GM12878 (cell line): ENCODE data around the gene CCDC201. TPM values are rescaled to one million over a fixed set of nuclear protein-coding genes. Genes with fewer than 3 reads are reported as not detected.

ENCODE experiments used
- ATAC-seq: fragments of 200-7000 bp; cut with Tn5 transposase; 3 replicates; pipeline ENCODE4 v1.9.1; 2020; ENCODE audit warnings: mild to moderate bottlenecking, moderate library complexity
- BruUV-seq: library from RNA; stranded (reverse); fragments of 400-500 nt; replicated peaks from 2 replicates; lab custom pipeline; 2021; lab: Mats Ljungman, UMichigan
- CTCF ChIA-PET: fragments of 300-600 bp; sonication (Branson Sonifier 250); formaldehyde crosslinking; extraction: SDS; loops from one replicate; lab custom pipeline; 2021; ENCODE audit warnings: inconsistent platforms; lab: Yijun Ruan, JAX
- POLR2A ChIA-PET: fragments of 350-600 bp; formaldehyde crosslinking; extraction: SDS; loops from one replicate; lab custom pipeline; 2021; ENCODE audit warnings: inconsistent platforms; lab: Charles Lee
- RAD21 ChIA-PET: fragments of 300-600 bp; sonication (Branson Sonifier 250); formaldehyde crosslinking; loops from one replicate; lab custom pipeline; 2023; ENCODE audit warnings: antibody characterized with exemption; ENCODE audit not compliant: unreplicated experiment; lab: Charles Lee
- SMC1A ChIA-PET: fragments of 300-600 bp; sonication (Branson Sonifier 250); formaldehyde crosslinking; loops from one replicate; lab custom pipeline; 2023; ENCODE audit not compliant: unreplicated experiment, uncharacterized antibody; lab: Charles Lee
- DNase-seq: peaks from one replicate; pipeline ENCODE4 v3.0.0-alpha.2; 2011; ENCODE audit warnings: low read depth, low spot score
- FAIRE-seq: peaks from 3 replicates; lab custom pipeline; 2011; peaks lifted over from hg19 to GRCh38; lab: Jason Lieb, UNC
- H2AFZ ChIP-seq: 2 replicates; pipeline ENCODE4 v1.6.0; 2011; ENCODE audit warnings: low read depth, low read length, control low read depth; ENCODE audit not compliant: control insufficient read depth
- H3K27ac ChIP-seq: 2 replicates; pipeline ENCODE4 v1.5.1; 2011; ENCODE audit warnings: control low read depth; ENCODE audit not compliant: control insufficient read depth, insufficient read depth
- H3K27me3 ChIP-seq, 2 experiments: replicated peaks in 1 of 2; 2 replicates each; pipeline versions ENCODE4 v1.6.0 to v1.6.1; 2011; ENCODE audit warnings: low read length in 1 of 2; ENCODE audit not compliant: control insufficient read depth in 2 of 2, insufficient read depth in 2 of 2
- H3K36me3 ChIP-seq, 2 experiments: 2 replicates each; pipeline ENCODE4 v1.5.1; 2011; ENCODE audit warnings: low read length in 1 of 2; ENCODE audit not compliant: control insufficient read depth in 2 of 2, insufficient read depth in 2 of 2
- H3K4me1 ChIP-seq: 2 replicates; pipeline ENCODE4 v1.6.1; 2011; ENCODE audit warnings: mild to moderate bottlenecking, low read length, moderate library complexity, mixed read lengths; ENCODE audit not compliant: control insufficient read depth, insufficient read depth
- H3K4me2 ChIP-seq: 2 replicates; pipeline ENCODE4 v1.6.0; 2011; ENCODE audit warnings: control low read depth; ENCODE audit not compliant: control insufficient read depth, insufficient read depth
- H3K4me3 ChIP-seq: fragments of 200-600 bp; sonication (generic); 2 replicates; pipeline ENCODE4 v1.5.1; 2016
- H3K79me2 ChIP-seq: 2 replicates; pipeline ENCODE4 v1.6.0; 2011; ENCODE audit warnings: low read length; ENCODE audit not compliant: control insufficient read depth, insufficient read depth
- H3K9ac ChIP-seq: 2 replicates; pipeline ENCODE4 v1.8.0; 2011; ENCODE audit warnings: low read length, control low read depth, mixed read lengths; ENCODE audit not compliant: control insufficient read depth, insufficient read depth
- H3K9me3 ChIP-seq: replicated peaks from 3 replicates; pipeline ENCODE4 v1.5.1; 2011; ENCODE audit warnings: mild to moderate bottlenecking, low read length; ENCODE audit not compliant: control insufficient read depth, insufficient read depth
- H4K20me1 ChIP-seq: 2 replicates; pipeline ENCODE4 v1.6.0; 2011; ENCODE audit not compliant: control insufficient read depth, insufficient read depth
- ELK1 ChIP-seq: IDR thresholded peaks from 2 replicates; pipeline ENCODE4 v1.6.1; 2012; ENCODE audit warnings: low read depth, low read length, improper control_type of control experiment
- MYC ChIP-seq: IDR thresholded peaks from 2 replicates; pipeline ENCODE4 v1.6.1; 2011; ENCODE audit warnings: mild to moderate bottlenecking, low read length, moderate library complexity, inconsistent platforms; ENCODE audit not compliant: insufficient read depth, insufficient replicate concordance, insufficient read length, severe bottlenecking
- RAD21 ChIP-seq: IDR thresholded peaks from 2 replicates; pipeline ENCODE4 v1.6.1; 2011; ENCODE audit warnings: mild to moderate bottlenecking, low read depth, low read length, moderate library complexity; ENCODE audit not compliant: insufficient read depth
- WGBS: methylation state at CpG from one replicate; pipeline ENCODE4 v1.1.6; 2016; ENCODE audit warnings: low lambda C conversion rate; ENCODE audit not compliant: insufficient replicate concordance, insufficient coverage; ENCODE audit errors: missing lambda C conversion rate; 5-methylcytosine and 5-hydroxymethylcytosine counted together
- in situ Hi-C: fragments of 300-500 bp; cut with MboI; formaldehyde crosslinking; loops from 9 replicates; pipeline ENCODE4 v1.14.3; 2018; ENCODE audit warnings: mixed read lengths
- intact Hi-C: fragments of 100-400 bp; cut with micrococcal nuclease; formaldehyde crosslinking; loops from one replicate; pipeline ENCODE4 v1.14.2; 2022; ENCODE audit not compliant: unreplicated experiment
- polyA plus RNA-seq, 11 experiments: library from polyadenylated mRNA; depleted of rRNA in 4 of 11; unstranded in 6 of 11; stranded (reverse) in 5 of 11; fragments of >200 nt; fragmentation: Nextera tagmentation in 4 of 11; fragmentation: Illumina TruSeq in 1 of 11; extraction: Ambion mirVana in 4 of 11; extraction: Trizol in 1 of 11; gene quantifications; 1 replicate in 1 of 11; 2 replicates in 10 of 11; pipeline versions ENCODE4 v1.2.1 to v1.2.3, GENCODE V29; 2011 to 2016; ENCODE audit warnings: inconsistent platforms in 2 of 11, missing spikeins in 2 of 11, low read depth in 1 of 11
- total RNA-seq, 4 experiments: library from RNA; depleted of rRNA in 3 of 4; stranded (reverse); fragments of >200 nt in 3 of 4; fragmentation: Illumina TruSeq in 1 of 4; extraction: Trizol in 1 of 4; gene quantifications; 2 replicates each; pipeline versions ENCODE4 v1.2.1 to v1.2.3, GENCODE V29; 2013 to 2021

The CCDC201 gene
- total and polyA plus RNA-seq, 10 of the 15 experiments (the other 5 are each of a cell fraction or from before 2014, with no cell fraction given): 0.10 TPM; not detected in 9

GRCh38 chr7:45893996-45894664 lies 21.2 kb upstream of the CCDC201 start:
- WGBS: 2% methylated on average over 4 of the region's 4 CpGs
- no peaks in the 10 kb centered on the region for H3K36me3 ChIP-seq
- ChIA-PET POLR2A (no interaction called here), CTCF (interaction anchor here (1.1 kb wide), 2 partner anchors 29 to 464 kb away, joined by 3 to 5 read pairs; no protein-coding TSS in a partner anchor), SMC1A (no interaction called here), RAD21 (no interaction called here)
- no peak for TF ChIP-seq RAD21
- TF ChIP-seq MYC: no peak
- no peak for TF ChIP-seq ELK1
- no TSS peak for BruUV-seq
- H3K79me2 ChIP-seq: no peaks in the 10 kb centered on the region
- ATAC-seq (no peak), FAIRE-seq (no peak), DNase-seq (no peak)
- no peaks in the 10 kb centered on the region for H3K9me3 ChIP-seq
- no peak overlapping the region for H3K4me3 ChIP-seq
- 0 out of 2 replicates have a peak, but pooled peaks cover 4% of the 10 kb centered on the region for H4K20me1 ChIP-seq
- H3K27me3 ChIP-seq: peaks cover 0 to 12% of the 10 kb centered on the region in 2 experiments; a peak in 3 of 4 replicates
- no peak overlapping the region for H3K27ac ChIP-seq
- intact Hi-C loops (no loop called here), in situ Hi-C loops (no loop called here)
- H3K4me1 ChIP-seq: no peaks in the 10 kb centered on the region
- H3K9ac ChIP-seq: no peak overlapping the region
- no peak overlapping the region for H3K4me2 ChIP-seq
- no peak overlapping the region for H2AFZ ChIP-seq
